WTC11 (cell line): Measurements from ENCODE around the gene C2orf72. TPM values are rescaled to one million over a fixed set of nuclear protein-coding genes. Genes with fewer than 3 reads are reported as not detected.

ENCODE experiments used
- ATAC-seq: fragments of 200-7000 bp; cut with Tn5 transposase; 2 replicates; pipeline ENCODE4 v1.10.0; 2021; ENCODE audit warnings: mild to moderate bottlenecking, moderate library complexity
- CTCF ChIA-PET: fragments of 300-600 bp; sonication (Branson Sonifier 250); formaldehyde crosslinking; loops from one replicate; lab custom pipeline; 2021; ENCODE audit warnings: antibody characterized with exemption; lab: Charles Lee
- POLR2A ChIA-PET: fragments of 350-600 bp; sonication (Branson Sonifier 250); formaldehyde crosslinking; loops from one replicate; lab custom pipeline; 2021; ENCODE audit warnings: antibody characterized with exemption; lab: Charles Lee
- DNase-seq: peaks from one replicate; pipeline ENCODE4 v3.0.0; 2021; ENCODE audit warnings: low spot score
- H3K27ac Mint-ChIP-seq: 2 replicates; pipeline ENCODE4 v1.8.0; 2021; ENCODE audit warnings: mixed read lengths
- H3K27me3 Mint-ChIP-seq: 2 replicates; pipeline ENCODE4 v1.8.0; 2021; ENCODE audit warnings: low read depth, mild to moderate bottlenecking, moderate library complexity, mixed read lengths
- H3K36me3 Mint-ChIP-seq: 2 replicates; pipeline ENCODE4 v1.8.0; 2021; ENCODE audit warnings: mixed read lengths
- H3K4me1 Mint-ChIP-seq: 2 replicates; pipeline ENCODE4 v1.8.0; 2022; ENCODE audit warnings: mixed read lengths
- H3K4me3 Mint-ChIP-seq: 2 replicates; pipeline ENCODE4 v1.8.0; 2021; ENCODE audit warnings: mild to moderate bottlenecking, moderate library complexity, mixed read lengths
- H3K9me3 Mint-ChIP-seq: 2 replicates; pipeline ENCODE4 v1.8.0; 2021; ENCODE audit warnings: mixed read lengths
- CBFB ChIP-seq: sonication (generic); formaldehyde crosslinking; IDR thresholded peaks from 2 replicates; pipeline ENCODE4 v1.8.1; 2022; ENCODE audit warnings: mild to moderate bottlenecking, low read depth, missing genetic modification reagents
- E2F4 ChIP-seq: sonication (generic); formaldehyde crosslinking; IDR thresholded peaks from 2 replicates; pipeline ENCODE4 v1.8.1; 2022; ENCODE audit warnings: low read depth, mild to moderate bottlenecking, moderate library complexity, missing genetic modification reagents, borderline replicate concordance
- ETV6 ChIP-seq: sonication (generic); formaldehyde crosslinking; IDR thresholded peaks from 2 replicates; pipeline ENCODE4 v1.8.1; 2022; ENCODE audit warnings: mild to moderate bottlenecking, missing genetic modification reagents
- SMAD4 ChIP-seq: sonication (generic); formaldehyde crosslinking; IDR thresholded peaks from 2 replicates; pipeline ENCODE4 v1.8.0; 2022; ENCODE audit warnings: mild to moderate bottlenecking, missing genetic modification reagents
- SOX15 ChIP-seq: fragments of 250-450 bp; sonication (Bioruptor Pico); IDR thresholded peaks from 2 replicates; pipeline ENCODE4 v1.9.0; 2021; ENCODE audit warnings: mild to moderate bottlenecking
- SP1 ChIP-seq: sonication (generic); formaldehyde crosslinking; conservative IDR thresholded peaks from 2 replicates; pipeline ENCODE4 v1.8.1; 2022; ENCODE audit warnings: missing genetic modification reagents
- USF1 ChIP-seq: sonication (generic); formaldehyde crosslinking; IDR thresholded peaks from 2 replicates; pipeline ENCODE4 v1.8.0; 2022; ENCODE audit warnings: mild to moderate bottlenecking, missing genetic modification reagents
- ZNF219 ChIP-seq: sonication (generic); formaldehyde crosslinking; IDR thresholded peaks from 2 replicates; pipeline ENCODE4 v1.8.0; 2023; ENCODE audit warnings: missing genetic modification reagents, mild to moderate bottlenecking, borderline replicate concordance
- ZNF532 ChIP-seq: fragments of 250-450 bp; sonication (Bioruptor Pico); IDR thresholded peaks from 2 replicates; pipeline ENCODE4 v1.9.0; 2021; ENCODE audit warnings: mild to moderate bottlenecking, borderline replicate concordance
- total RNA-seq: library from RNA; stranded (reverse); gene quantifications from 3 replicates; pipeline ENCODE4 v1.2.3, GENCODE V29; 2021
- TF ChIP-seq, protein P1 (sequence below): sonication (generic); formaldehyde crosslinking; IDR thresholded peaks from 2 replicates; pipeline ENCODE4 v1.8.1; 2023; ENCODE audit warnings: mild to moderate bottlenecking, missing genetic modification reagents
- TF ChIP-seq, protein P2 (sequence below): sonication (generic); formaldehyde crosslinking; IDR thresholded peaks from 2 replicates; pipeline ENCODE4 v1.8.0; 2022; ENCODE audit warnings: mild to moderate bottlenecking, missing genetic modification reagents
- TF ChIP-seq, protein P3 (sequence below): sonication (generic); formaldehyde crosslinking; conservative IDR thresholded peaks from 2 replicates; pipeline ENCODE4 v1.8.1; 2022; ENCODE audit warnings: mild to moderate bottlenecking, missing genetic modification reagents
- TF ChIP-seq, protein P4 (sequence below): sonication (generic); formaldehyde crosslinking; IDR thresholded peaks from 2 replicates; pipeline ENCODE4 v1.8.1; 2022; ENCODE audit warnings: low read depth, missing genetic modification reagents, borderline replicate concordance
- TF ChIP-seq, protein P5 (sequence below): fragments of 250-450 bp; sonication (Bioruptor Pico); IDR thresholded peaks from 2 replicates; pipeline ENCODE4 v1.9.0; 2021; ENCODE audit warnings: mild to moderate bottlenecking

The C2orf72 gene
- total RNA-seq, 1 experiment from 2014 or later: 1.7 TPM

DNA sequence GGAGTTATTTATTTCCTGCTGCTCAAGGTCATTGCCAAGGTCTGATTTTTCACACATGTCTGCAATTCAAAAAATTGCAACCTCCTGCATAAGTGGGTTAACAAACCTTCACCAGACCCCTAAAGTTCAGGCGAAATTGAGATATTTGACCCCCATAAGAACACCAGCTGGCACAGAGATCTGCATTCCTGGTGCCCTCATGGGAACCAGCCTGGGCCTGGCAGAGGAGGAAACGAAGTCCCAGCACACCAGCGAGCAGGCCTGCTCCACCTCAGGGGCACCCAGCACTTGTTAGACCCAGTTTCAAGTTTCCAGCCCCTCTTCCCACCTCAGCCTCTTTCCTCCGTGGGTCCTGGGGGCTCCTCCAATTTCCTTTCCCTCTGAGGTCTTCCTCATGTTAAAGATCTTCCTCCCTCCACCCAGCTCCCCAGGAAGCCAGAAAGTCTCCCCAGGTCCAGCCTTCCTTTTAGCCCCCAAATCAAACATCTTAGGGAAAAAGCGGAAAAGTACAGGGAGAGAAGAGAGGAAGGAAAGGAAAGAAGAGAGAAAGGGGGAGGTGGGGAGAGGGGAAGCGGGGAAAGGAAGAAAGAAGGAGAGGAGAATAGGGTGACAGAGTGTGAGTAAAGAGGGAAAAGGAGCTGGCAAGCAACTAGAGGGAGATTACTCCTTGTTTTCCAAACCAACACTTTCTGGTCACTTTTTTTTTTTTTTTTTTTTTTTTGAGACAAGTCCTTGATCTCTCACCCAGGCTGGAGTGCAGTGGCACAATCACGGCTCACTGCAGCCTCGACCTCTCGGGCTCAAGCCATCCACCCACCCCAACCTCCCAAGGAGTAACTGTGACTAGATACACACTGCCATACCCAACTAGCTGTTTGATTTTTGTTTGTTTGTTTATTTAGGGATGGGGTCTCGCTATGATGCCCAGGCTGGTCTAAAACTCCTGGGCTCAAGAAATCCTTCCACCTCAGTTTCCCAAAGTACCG, 3.9 kb upstream of the C2orf72 start (continued):
- TF ChIP-seq USF1 (CRISPR knock-in tag): no peak
- no peak for TF ChIP-seq SMAD4 (CRISPR knock-in tag)

- peaks cover 70% of the 10 kb centered on the region for H3K27me3 Mint-ChIP-seq
- no peak for ATAC-seq
- POLR2A ChIA-PET: no interaction called here
Measured at GRCh38 chr2:231034291-231034882, 2.9 kb upstream of the C2orf72 start.

More at GRCh38 chr2:231034291-231034882, 2.9 kb upstream of the C2orf72 start:
- no peak overlapping the region for H3K4me3 Mint-ChIP-seq
- no peaks in the 10 kb centered on the region for H3K9me3 Mint-ChIP-seq
- no peak for DNase-seq
- H3K4me1 Mint-ChIP-seq: peaks cover 6% of the 10 kb centered on the region
- no peaks in the 10 kb centered on the region for H3K36me3 Mint-ChIP-seq
- CTCF ChIA-PET: interaction anchor here (1.0 to 1.2 kb wide), 2 partner anchors 19 to 96 kb away, joined by 3 to 4 read pairs; no protein-coding TSS in a partner anchor
- TF ChIP-seq, protein P1, sequence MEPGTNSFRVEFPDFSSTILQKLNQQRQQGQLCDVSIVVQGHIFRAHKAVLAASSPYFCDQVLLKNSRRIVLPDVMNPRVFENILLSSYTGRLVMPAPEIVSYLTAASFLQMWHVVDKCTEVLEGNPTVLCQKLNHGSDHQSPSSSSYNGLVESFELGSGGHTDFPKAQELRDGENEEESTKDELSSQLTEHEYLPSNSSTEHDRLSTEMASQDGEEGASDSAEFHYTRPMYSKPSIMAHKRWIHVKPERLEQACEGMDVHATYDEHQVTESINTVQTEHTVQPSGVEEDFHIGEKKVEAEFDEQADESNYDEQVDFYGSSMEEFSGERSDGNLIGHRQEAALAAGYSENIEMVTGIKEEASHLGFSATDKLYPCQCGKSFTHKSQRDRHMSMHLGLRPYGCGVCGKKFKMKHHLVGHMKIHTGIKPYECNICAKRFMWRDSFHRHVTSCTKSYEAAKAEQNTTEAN (CRISPR knock-in tag): no peak
- TF ChIP-seq, protein P2, sequence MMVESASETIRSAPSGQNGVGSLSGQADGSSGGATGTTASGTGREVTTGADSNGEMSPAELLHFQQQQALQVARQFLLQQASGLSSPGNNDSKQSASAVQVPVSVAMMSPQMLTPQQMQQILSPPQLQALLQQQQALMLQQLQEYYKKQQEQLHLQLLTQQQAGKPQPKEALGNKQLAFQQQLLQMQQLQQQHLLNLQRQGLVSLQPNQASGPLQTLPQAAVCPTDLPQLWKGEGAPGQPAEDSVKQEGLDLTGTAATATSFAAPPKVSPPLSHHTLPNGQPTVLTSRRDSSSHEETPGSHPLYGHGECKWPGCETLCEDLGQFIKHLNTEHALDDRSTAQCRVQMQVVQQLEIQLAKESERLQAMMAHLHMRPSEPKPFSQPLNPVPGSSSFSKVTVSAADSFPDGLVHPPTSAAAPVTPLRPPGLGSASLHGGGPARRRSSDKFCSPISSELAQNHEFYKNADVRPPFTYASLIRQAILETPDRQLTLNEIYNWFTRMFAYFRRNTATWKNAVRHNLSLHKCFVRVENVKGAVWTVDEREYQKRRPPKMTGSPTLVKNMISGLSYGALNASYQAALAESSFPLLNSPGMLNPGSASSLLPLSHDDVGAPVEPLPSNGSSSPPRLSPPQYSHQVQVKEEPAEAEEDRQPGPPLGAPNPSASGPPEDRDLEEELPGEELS (CRISPR knock-in tag): no peak
- TF ChIP-seq, protein P3, sequence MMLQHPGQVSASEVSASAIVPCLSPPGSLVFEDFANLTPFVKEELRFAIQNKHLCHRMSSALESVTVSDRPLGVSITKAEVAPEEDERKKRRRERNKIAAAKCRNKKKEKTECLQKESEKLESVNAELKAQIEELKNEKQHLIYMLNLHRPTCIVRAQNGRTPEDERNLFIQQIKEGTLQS (CRISPR knock-in tag): no peak
- TF ChIP-seq CBFB (CRISPR knock-in tag) (no peak), ZNF219 (CRISPR knock-in tag) (no peak), SOX15 (no peak), E2F4 (CRISPR knock-in tag) (no peak), USF1 (CRISPR knock-in tag) (no peak), ZNF532 (no peak), SP1 (CRISPR knock-in tag) (no peak), ETV6 (CRISPR knock-in tag) (no peak)
- TF ChIP-seq, protein P4, sequence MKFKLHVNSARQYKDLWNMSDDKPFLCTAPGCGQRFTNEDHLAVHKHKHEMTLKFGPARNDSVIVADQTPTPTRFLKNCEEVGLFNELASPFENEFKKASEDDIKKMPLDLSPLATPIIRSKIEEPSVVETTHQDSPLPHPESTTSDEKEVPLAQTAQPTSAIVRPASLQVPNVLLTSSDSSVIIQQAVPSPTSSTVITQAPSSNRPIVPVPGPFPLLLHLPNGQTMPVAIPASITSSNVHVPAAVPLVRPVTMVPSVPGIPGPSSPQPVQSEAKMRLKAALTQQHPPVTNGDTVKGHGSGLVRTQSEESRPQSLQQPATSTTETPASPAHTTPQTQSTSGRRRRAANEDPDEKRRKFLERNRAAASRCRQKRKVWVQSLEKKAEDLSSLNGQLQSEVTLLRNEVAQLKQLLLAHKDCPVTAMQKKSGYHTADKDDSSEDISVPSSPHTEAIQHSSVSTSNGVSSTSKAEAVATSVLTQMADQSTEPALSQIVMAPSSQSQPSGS (CRISPR knock-in tag): no peak
- TF ChIP-seq, protein P5, sequence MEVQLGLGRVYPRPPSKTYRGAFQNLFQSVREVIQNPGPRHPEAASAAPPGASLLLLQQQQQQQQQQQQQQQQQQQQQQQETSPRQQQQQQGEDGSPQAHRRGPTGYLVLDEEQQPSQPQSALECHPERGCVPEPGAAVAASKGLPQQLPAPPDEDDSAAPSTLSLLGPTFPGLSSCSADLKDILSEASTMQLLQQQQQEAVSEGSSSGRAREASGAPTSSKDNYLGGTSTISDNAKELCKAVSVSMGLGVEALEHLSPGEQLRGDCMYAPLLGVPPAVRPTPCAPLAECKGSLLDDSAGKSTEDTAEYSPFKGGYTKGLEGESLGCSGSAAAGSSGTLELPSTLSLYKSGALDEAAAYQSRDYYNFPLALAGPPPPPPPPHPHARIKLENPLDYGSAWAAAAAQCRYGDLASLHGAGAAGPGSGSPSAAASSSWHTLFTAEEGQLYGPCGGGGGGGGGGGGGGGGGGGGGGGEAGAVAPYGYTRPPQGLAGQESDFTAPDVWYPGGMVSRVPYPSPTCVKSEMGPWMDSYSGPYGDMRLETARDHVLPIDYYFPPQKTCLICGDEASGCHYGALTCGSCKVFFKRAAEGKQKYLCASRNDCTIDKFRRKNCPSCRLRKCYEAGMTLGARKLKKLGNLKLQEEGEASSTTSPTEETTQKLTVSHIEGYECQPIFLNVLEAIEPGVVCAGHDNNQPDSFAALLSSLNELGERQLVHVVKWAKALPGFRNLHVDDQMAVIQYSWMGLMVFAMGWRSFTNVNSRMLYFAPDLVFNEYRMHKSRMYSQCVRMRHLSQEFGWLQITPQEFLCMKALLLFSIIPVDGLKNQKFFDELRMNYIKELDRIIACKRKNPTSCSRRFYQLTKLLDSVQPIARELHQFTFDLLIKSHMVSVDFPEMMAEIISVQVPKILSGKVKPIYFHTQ: no peak
- no peak overlapping the region for H3K27ac Mint-ChIP-seq
